ENCODE data around the gene OSBPL10. TPM values are rescaled to one million over a fixed set of nuclear protein-coding genes. Genes with fewer than 3 reads are reported as not detected.

The OSBPL10 gene
- total and polyA plus RNA-seq, 2 of the 4 experiments (the other 2 are of a cell fraction) = 9.5 to 10.1 TPM

DNA sequence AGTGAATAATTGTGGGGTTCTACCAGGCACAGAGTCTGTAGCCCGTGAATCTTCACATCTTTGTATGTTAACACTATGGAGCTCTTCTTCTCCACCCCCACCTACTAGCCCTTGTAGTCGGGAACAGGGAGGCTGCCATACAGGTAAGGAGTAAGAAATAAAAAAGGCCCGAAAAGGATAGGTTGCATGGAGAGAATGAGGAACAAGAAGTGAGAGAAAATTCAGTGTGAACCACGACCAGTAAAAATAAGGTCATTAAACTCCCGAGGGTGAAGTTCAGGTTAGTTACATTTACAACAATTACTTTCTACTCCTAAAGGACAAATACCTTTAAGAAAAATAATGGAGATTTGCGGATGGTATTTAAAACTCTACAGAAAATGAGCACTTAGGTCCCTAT lies 53.3 kb downstream of the OSBPL10 start:
- Histone ChIP-seq H2AK5ac (ENCODE audit: low read depth, low read length) (no peak overlapping the region), H3K18ac (ENCODE audit: low read depth, low read length) (no peak overlapping the region), H4K20me1 (ENCODE audit: insufficient read depth, low read length) (no peaks in the 10 kb centered on the region; the same call in 1 of the 2 replicates), H3K27me3 (ENCODE audit: control insufficient read depth, insufficient read depth, low read length) (no peaks in the 10 kb centered on the region), H2BK5ac (ENCODE audit: low read depth, low read length, poor library complexity, severe bottlenecking) (no peak overlapping the region), H3K79me1 (ENCODE audit: low read depth in 1 of 2, low read length in 2 of 2) (no peaks in the 10 kb centered on the region; a peak in 1 of 4 replicates), H4K8ac (ENCODE audit: low read depth in 2 of 2, low read length in 2 of 2) (no peak overlapping the region), H3K9me1 (ENCODE audit: insufficient read depth, low read length) (no peaks in the 10 kb centered on the region), H3K4me1 (ENCODE audit: control insufficient read depth, insufficient read depth, low read length) (no peaks in the 10 kb centered on the region), H3K9me3 (ENCODE audit: control insufficient read depth, insufficient read depth, low read length) (no peaks in the 10 kb centered on the region), H2BK15ac (ENCODE audit: low read depth, low read length) (no peak overlapping the region), H3K4ac (ENCODE audit: low read depth, low read length) (no peak overlapping the region), H3K4me2 (ENCODE audit: low read depth, low read length) (no peak overlapping the region), H3K27ac (ENCODE audit: insufficient read depth, low read length) (no peak overlapping the region), H3K4me3 (ENCODE audit: insufficient read depth, low read depth, low read length) (no peak overlapping the region), H2BK20ac (ENCODE audit: low read depth, low read length) (no peak overlapping the region), H3K23ac (ENCODE audit: low read depth, low read length) (no peak overlapping the region), H2AFZ (replicated peaks; ENCODE audit: low read length, poor library complexity) (no peak overlapping the region), H3K36me3 (ENCODE audit: control insufficient read depth, insufficient read depth, low read length) (no peaks in the 10 kb centered on the region), H3K56ac (ENCODE audit: extremely low read depth, insufficient read depth, low read length) (no peak overlapping the region), H3K9ac (ENCODE audit: low read depth, low read length) (no peak overlapping the region), H4K5ac (ENCODE audit: low read depth, low read length) (no peak overlapping the region), H3K14ac (replicated peaks; ENCODE audit: low read depth, low read length) (no peak overlapping the region), H2BK120ac (ENCODE audit: low read depth, low read length) (no peak overlapping the region), H2AK9ac (replicated peaks; ENCODE audit: low read depth, low read length, poor library complexity) (no peak overlapping the region), H4K91ac (ENCODE audit: insufficient read depth, low read depth, low read length) (no peak overlapping the region)
- ChIA-PET CTCF (no interaction called here), POLR2A (ENCODE audit: unreplicated experiment) (no interaction called here)
- DNase-seq (no peak), ATAC-seq (ENCODE audit: low read depth) (no peak)
- TF ChIP-seq, protein P1, sequence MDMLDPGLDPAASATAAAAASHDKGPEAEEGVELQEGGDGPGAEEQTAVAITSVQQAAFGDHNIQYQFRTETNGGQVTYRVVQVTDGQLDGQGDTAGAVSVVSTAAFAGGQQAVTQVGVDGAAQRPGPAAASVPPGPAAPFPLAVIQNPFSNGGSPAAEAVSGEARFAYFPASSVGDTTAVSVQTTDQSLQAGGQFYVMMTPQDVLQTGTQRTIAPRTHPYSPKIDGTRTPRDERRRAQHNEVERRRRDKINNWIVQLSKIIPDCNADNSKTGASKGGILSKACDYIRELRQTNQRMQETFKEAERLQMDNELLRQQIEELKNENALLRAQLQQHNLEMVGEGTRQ (IDR thresholded peaks at IDR 0.05; ENCODE audit: low read depth, low read length) = no peak
- TF ChIP-seq RFX5 (IDR thresholded peaks at IDR 0.05; ENCODE audit: low read depth, low read length) (no peak), MAZ (IDR thresholded peaks at IDR 0.05; ENCODE audit: borderline replicate concordance, low read depth, low read length) (no peak), SMC3 (IDR thresholded peaks at IDR 0.05; ENCODE audit: low read depth, low read length) (no peak), CHD1 (IDR thresholded peaks at IDR 0.05; ENCODE audit: low read depth, low read length) (no peak), RAD21 (IDR thresholded peaks at IDR 0.05; ENCODE audit: low read length) (no peak), POLR2A (IDR thresholded peaks at IDR 0.05; ENCODE audit: low read depth, low read length) (no peak), MXI1 (IDR thresholded peaks at IDR 0.05; ENCODE audit: borderline replicate concordance, low read depth, low read length) (no peak), FOS (IDR thresholded peaks at IDR 0.05; ENCODE audit: low read depth, low read length) (no peak), RCOR1 (IDR thresholded peaks at IDR 0.05; ENCODE audit: insufficient replicate concordance, low read length) (no peak), NFE2L2 (IDR thresholded peaks at IDR 0.05; ENCODE audit: low read depth, low read length) (no peak), MAFK (IDR thresholded peaks at IDR 0.05; ENCODE audit: low read depth, low read length) (no peak), BHLHE40 (IDR thresholded peaks at IDR 0.05; ENCODE audit: low read depth, low read length) (no peak), CEBPB (IDR thresholded peaks at IDR 0.05; ENCODE audit: low read depth, low read length) (no peak)
- TF ChIP-seq, protein P2, sequence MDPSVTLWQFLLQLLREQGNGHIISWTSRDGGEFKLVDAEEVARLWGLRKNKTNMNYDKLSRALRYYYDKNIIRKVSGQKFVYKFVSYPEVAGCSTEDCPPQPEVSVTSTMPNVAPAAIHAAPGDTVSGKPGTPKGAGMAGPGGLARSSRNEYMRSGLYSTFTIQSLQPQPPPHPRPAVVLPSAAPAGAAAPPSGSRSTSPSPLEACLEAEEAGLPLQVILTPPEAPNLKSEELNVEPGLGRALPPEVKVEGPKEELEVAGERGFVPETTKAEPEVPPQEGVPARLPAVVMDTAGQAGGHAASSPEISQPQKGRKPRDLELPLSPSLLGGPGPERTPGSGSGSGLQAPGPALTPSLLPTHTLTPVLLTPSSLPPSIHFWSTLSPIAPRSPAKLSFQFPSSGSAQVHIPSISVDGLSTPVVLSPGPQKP (IDR thresholded peaks at IDR 0.05; ENCODE audit: borderline replicate concordance, low read depth, low read length) = no peak
- TF ChIP-seq, protein P3, sequence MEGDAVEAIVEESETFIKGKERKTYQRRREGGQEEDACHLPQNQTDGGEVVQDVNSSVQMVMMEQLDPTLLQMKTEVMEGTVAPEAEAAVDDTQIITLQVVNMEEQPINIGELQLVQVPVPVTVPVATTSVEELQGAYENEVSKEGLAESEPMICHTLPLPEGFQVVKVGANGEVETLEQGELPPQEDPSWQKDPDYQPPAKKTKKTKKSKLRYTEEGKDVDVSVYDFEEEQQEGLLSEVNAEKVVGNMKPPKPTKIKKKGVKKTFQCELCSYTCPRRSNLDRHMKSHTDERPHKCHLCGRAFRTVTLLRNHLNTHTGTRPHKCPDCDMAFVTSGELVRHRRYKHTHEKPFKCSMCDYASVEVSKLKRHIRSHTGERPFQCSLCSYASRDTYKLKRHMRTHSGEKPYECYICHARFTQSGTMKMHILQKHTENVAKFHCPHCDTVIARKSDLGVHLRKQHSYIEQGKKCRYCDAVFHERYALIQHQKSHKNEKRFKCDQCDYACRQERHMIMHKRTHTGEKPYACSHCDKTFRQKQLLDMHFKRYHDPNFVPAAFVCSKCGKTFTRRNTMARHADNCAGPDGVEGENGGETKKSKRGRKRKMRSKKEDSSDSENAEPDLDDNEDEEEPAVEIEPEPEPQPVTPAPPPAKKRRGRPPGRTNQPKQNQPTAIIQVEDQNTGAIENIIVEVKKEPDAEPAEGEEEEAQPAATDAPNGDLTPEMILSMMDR (conservative IDR thresholded peaks at IDR 0.05; ENCODE audit: low read depth, low read length) = no peak
- in situ Hi-C loops (cut with MboI; ENCODE audit: low sequenced_read_pairs) (no loop called here), intact Hi-C loops (cut with micrococcal nuclease) (loop anchor here (5.0 kb wide), 1 partner anchor 34 kb away; no protein-coding TSS in a partner anchor), dilution Hi-C loops (cut with HindIII; ENCODE audit: low sequenced_read_pairs, unreplicated experiment) (no loop called here)
- no TSS peak for BruUV-seq (replicated peaks)
- no CpG with 5 or more reads among the region's 6 CpGs for WGBS, 2 experiments (ENCODE audit: extremely low coverage in 2 of 2, insufficient read length in 1 of 2)
